Keratinocyte (primary cell): ENCODE measurements around the gene ATG9B. TPM values are rescaled to one million over a fixed set of nuclear protein-coding genes. Genes with fewer than 3 reads are reported as not detected.

Experiments
- DNase-seq: peaks from one replicate; pipeline ENCODE4 v3.0.0-alpha.2; 2011; ENCODE audit warnings: low read depth, missing footprints, low spot score
- FAIRE-seq: peaks from 2 replicates; lab custom pipeline; 2011; peaks lifted over from hg19 to GRCh38; lab: Jason Lieb, UNC
- H2AFZ ChIP-seq: 2 replicates; pipeline ENCODE4 v1.6.0; 2012; ENCODE audit warnings: low read length, control low read depth, inconsistent platforms; ENCODE audit not compliant: control insufficient read depth
- H3K27ac ChIP-seq: 2 replicates; pipeline ENCODE4 v1.5.1; 2011; ENCODE audit warnings: low read length; ENCODE audit not compliant: control insufficient read depth, insufficient read depth
- H3K27me3 ChIP-seq: 3 replicates; pipeline ENCODE4 v1.6.0; 2011; ENCODE audit warnings: low read length; ENCODE audit not compliant: control insufficient read depth, insufficient read depth; ENCODE audit errors: extremely low read depth
- H3K36me3 ChIP-seq, 2 experiments: 2 replicates in 1 of 2; 3 replicates in 1 of 2; pipeline ENCODE4 v1.5.1; 2011; ENCODE audit warnings: low read length in 2 of 2, mild to moderate bottlenecking in 1 of 2; ENCODE audit not compliant: control insufficient read depth in 2 of 2, insufficient read depth in 2 of 2; ENCODE audit errors: extremely low read depth in 1 of 2
- H3K4me1 ChIP-seq: 3 replicates; pipeline ENCODE4 v1.5.1; 2011; ENCODE audit warnings: low read length; ENCODE audit not compliant: control insufficient read depth, insufficient read depth; ENCODE audit errors: extremely low read depth
- H3K4me2 ChIP-seq: 3 replicates; pipeline ENCODE4 v1.6.0; 2011; ENCODE audit warnings: low read depth, low read length; ENCODE audit not compliant: control insufficient read depth, insufficient read depth; ENCODE audit errors: extremely low read depth
- H3K4me3 ChIP-seq, 3 experiments: fragments of 200-600 bp in 1 of 3; sonication (generic) in 1 of 3; 2 replicates in 2 of 3; 3 replicates in 1 of 3; pipeline ENCODE4 v1.5.1; 2011 to 2016; ENCODE audit warnings: low read length in 3 of 3, mild to moderate bottlenecking in 3 of 3, control low read depth in 2 of 3, inconsistent platforms in 1 of 3, low read depth in 1 of 3, mixed read lengths in 1 of 3, mixed run types in 1 of 3, moderate library complexity in 1 of 3; ENCODE audit not compliant: control insufficient read depth in 2 of 3, insufficient read depth in 2 of 3; ENCODE audit errors: extremely low read depth in 1 of 3
- H3K79me2 ChIP-seq: 2 replicates; pipeline ENCODE4 v1.6.0; 2012; ENCODE audit warnings: low read length; ENCODE audit not compliant: control insufficient read depth, insufficient read depth
- H3K9ac ChIP-seq: 3 replicates; pipeline ENCODE4 v1.6.0; 2011; ENCODE audit warnings: low read length; ENCODE audit not compliant: control insufficient read depth, insufficient read depth; ENCODE audit errors: extremely low read depth
- H3K9me1 ChIP-seq: 3 replicates; pipeline ENCODE4 v1.6.0; 2011; ENCODE audit warnings: low read length; ENCODE audit not compliant: control insufficient read depth, insufficient read depth; ENCODE audit errors: extremely low read depth
- H3K9me3 ChIP-seq: 2 replicates; pipeline ENCODE4 v1.5.1; 2012; ENCODE audit warnings: low read depth, low read length; ENCODE audit not compliant: control insufficient read depth
- H4K20me1 ChIP-seq: 3 replicates; pipeline ENCODE4 v1.6.0; 2011; ENCODE audit warnings: low read length; ENCODE audit not compliant: control insufficient read depth, insufficient read depth; ENCODE audit errors: extremely low read depth
- CTCF ChIP-seq, 3 experiments: IDR thresholded peaks in 1 of 3; conservative IDR thresholded peaks in 1 of 3; optimal IDR thresholded peaks in 1 of 3; 2 replicates in 2 of 3; 3 replicates in 1 of 3; pipeline versions ENCODE3 to v1.5.1; 2011; ENCODE audit warnings: low read length in 3 of 3, mild to moderate bottlenecking in 3 of 3, moderate library complexity in 2 of 3, control low read depth in 1 of 3, inconsistent platforms in 1 of 3; ENCODE audit not compliant: insufficient read depth in 2 of 3; ENCODE audit errors: extremely low read depth in 1 of 3
- EZH2 ChIP-seq: IDR thresholded peaks from one replicate; pipeline ENCODE4 v1.6.1; 2012; ENCODE audit warnings: inconsistent platforms, mild to moderate bottlenecking, low read length, moderate library complexity
- dilution Hi-C: fragments of 300-500 bp; cut with MboI; formaldehyde crosslinking; loops from one replicate; pipeline ENCODE4 v1.7.0; 2020; ENCODE audit warnings: low sequenced_read_pairs; ENCODE audit not compliant: extremely low pct_ligation_motif_present
- polyA plus RNA-seq, 5 experiments: library from polyadenylated mRNA; depleted of rRNA in 3 of 5; stranded (reverse) in 3 of 5; stranded (forward) in 1 of 5; unstranded in 1 of 5; fragments of >200 nt; gene quantifications; 1 replicate in 1 of 5; 2 replicates in 3 of 5; 3 replicates in 1 of 5; pipeline versions ENCODE4 v1.2.1 to v1.2.3, GENCODE V29; 2011 to 2012; ENCODE audit warnings: missing spikeins in 2 of 5, low read depth in 1 of 5, low replicate concordance in 1 of 5

ATG9B gene
- polyA plus RNA-seq, 1 donor (not counting 4 experiments of a cell fraction or from before 2014, with no cell fraction given): 0.12 TPM

DNA sequence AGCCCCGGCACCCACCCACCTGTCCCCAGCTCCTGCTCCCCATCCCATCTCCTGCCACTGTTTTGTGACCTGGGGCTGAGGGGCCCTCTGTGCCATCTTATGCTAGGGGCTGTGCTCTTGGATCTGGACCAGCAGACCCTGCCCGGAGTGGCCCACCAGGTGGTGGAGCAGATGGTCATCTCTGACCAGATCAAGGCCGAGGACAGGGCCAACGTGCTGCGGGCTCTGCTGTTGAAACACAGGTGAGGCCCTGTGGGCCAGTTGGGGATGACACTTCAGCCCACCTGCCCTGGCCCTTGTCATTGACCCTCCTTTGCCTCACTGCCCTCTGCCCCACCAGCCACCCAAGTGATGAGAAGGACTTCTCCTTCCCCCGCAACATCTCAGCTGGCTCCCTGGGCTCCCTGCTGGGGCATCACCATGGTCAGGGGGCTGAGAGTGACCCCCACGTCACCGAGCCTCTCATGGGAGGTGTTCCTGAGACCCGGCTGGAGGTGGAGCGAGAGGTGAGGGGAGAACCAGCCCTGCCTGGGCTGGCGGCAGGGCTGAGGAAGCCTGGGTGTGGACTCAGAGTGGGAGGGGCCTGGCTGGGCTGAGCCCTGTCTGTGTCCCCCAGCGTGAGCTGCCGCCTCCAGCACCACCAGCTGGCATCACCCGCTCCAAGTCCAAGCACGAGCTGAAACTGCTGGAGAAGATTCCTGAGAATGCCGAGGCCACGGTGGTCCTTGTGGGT is 45.7 kb upstream of the ATG9B start:
- H3K9me1 ChIP-seq: no peaks in the 10 kb centered on the region
- peaks cover 4% of the 10 kb centered on the region for H3K79me2 ChIP-seq
- H3K27ac ChIP-seq: no peak overlapping the region
- H3K4me3 ChIP-seq: no peak overlapping the region
- no peaks in the 10 kb centered on the region for H3K27me3 ChIP-seq
- no peak for FAIRE-seq
- H3K9me3 ChIP-seq: no peaks in the 10 kb centered on the region
- H3K4me1 ChIP-seq: no peaks in the 10 kb centered on the region
- peaks cover 5% of the 10 kb centered on the region for H4K20me1 ChIP-seq
- no peak overlapping the region for H3K4me2 ChIP-seq
- DNase-seq: no peak
- H2AFZ ChIP-seq: no peak overlapping the region
- H3K36me3 ChIP-seq: peaks cover 34 to 45% of the 10 kb centered on the region in 2 experiments
- H3K9ac ChIP-seq: no peak overlapping the region
- dilution Hi-C loops: no loop called here
- TF ChIP-seq CTCF (optimal IDR thresholded peaks at IDR 0.05 in 1 of 3, IDR thresholded peaks at IDR 0.05 in 1 of 3, conservative IDR thresholded peaks at IDR 0.05 in 1 of 3; ENCODE audit: extremely low read depth in 1 of 3, insufficient read depth in 2 of 3, low read length in 3 of 3): no peak
- TF ChIP-seq EZH2: no peak

DNA sequence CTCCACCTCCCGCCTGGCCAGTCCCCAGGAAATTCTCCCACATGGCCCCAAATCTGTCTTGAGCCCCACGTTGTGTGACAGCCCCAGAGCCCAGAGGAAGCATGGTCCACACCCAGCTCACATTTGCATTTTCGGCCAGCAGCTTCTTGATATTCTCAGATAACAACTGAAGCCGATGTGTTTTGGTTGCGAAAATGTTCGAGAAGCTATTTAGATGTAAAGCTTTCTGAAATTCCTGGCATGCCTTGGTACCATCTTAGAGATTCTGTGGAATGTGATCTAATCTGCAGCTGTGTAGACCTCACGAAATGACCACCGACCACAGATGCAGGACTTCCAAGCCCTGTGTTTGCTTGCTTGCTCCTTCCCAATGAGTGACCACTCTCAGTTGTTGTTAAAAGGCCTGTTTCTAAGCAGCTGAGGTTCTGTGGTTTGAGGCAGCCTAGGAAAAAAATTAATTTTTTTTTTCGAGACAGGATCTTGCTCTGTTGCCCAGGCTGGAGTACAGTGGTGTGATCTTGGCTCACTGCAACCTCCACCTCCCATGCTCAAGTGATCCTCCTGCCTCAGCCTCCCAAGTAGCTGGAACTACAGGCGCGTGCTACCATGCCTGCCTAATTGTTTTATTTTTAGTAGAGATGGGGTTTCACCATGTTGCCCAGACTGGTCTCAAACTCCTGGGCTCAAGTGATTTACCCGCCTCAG is 43.9 kb upstream of the ATG9B start:
- FAIRE-seq (no peak), DNase-seq (no peak)
- no peak overlapping the region for H3K4me2 ChIP-seq
- H4K20me1 ChIP-seq: peaks cover 3% of the 10 kb centered on the region
- no peaks in the 10 kb centered on the region for H3K27me3 ChIP-seq
- no peak overlapping the region for H2AFZ ChIP-seq
- dilution Hi-C loops: no loop called here
- H3K36me3 ChIP-seq: peaks cover 36 to 37% of the 10 kb centered on the region in 2 experiments
- no peak overlapping the region for H3K27ac ChIP-seq
- no peak overlapping the region for H3K9ac ChIP-seq
- H3K4me3 ChIP-seq: no peak overlapping the region
- TF ChIP-seq EZH2 (no peak), CTCF (optimal IDR thresholded peaks at IDR 0.05 in 1 of 3, IDR thresholded peaks at IDR 0.05 in 1 of 3, conservative IDR thresholded peaks at IDR 0.05 in 1 of 3; ENCODE audit: extremely low read depth in 1 of 3, insufficient read depth in 2 of 3, low read length in 3 of 3) (no peak)
- H3K9me3 ChIP-seq: no peaks in the 10 kb centered on the region
- H3K4me1 ChIP-seq: peaks cover 3% of the 10 kb centered on the region
- no peaks in the 10 kb centered on the region for H3K9me1 ChIP-seq
- H3K79me2 ChIP-seq: peaks cover 6% of the 10 kb centered on the region
